ENCODE data around the gene TNFRSF19.

The TNFRSF19 gene

DNA sequence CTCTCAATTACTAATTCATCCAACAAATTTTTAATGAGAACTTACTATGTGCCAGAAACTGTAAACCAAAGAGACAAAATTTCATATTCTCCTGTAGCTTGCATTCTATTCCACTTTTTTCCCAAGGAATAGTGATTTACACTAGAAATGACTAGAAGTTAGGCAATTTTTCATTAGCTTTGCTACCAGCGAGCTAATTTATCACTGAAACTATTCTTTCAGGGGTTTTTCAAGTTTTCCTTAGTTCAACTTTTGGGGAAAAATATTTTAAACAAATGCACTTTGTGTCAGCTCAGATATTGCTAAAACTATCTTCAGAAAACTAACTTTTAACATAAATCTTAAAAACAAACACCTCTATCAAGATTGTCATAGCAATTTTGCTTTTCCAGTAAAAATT, 5.4 kb downstream of the TNFRSF19 start:
- H3K36me3 ChIP-seq (ENCODE audit: control insufficient read depth in 1 of 2, insufficient read depth in 2 of 2, low read depth in 1 of 2, low read length in 2 of 2): no peaks in the 10 kb centered on the region
- H3K9ac ChIP-seq (ENCODE audit: low read length): no peak overlapping the region
- peaks cover 5% of the 10 kb centered on the region for H3K4me1 ChIP-seq (ENCODE audit: control insufficient read depth, insufficient read depth, low read depth, low read length)
- no CpG with 5 or more reads among the region's 1 CpG for WGBS
- H2BK120ac ChIP-seq (ENCODE audit: low read depth, low read length): no peak overlapping the region
- H2AK5ac ChIP-seq (ENCODE audit: low read length, severe bottlenecking): no peak overlapping the region
- no peaks in the 10 kb centered on the region for H3K9me3 ChIP-seq (ENCODE audit: control insufficient read depth, low read length)
- H4K8ac ChIP-seq (ENCODE audit: low read length): no peak overlapping the region
- H3K4me3 ChIP-seq (ENCODE audit: insufficient read depth in 1 of 2, low read depth in 1 of 2, low read length in 2 of 2): no peak overlapping the region
- DNase-seq: no peak
- H3K4ac ChIP-seq (ENCODE audit: low read depth in 1 of 2, low read length in 2 of 2): no peak overlapping the region
- no peak overlapping the region for H2BK15ac ChIP-seq (ENCODE audit: low read depth, poor library complexity, severe bottlenecking)
- H2BK5ac ChIP-seq (ENCODE audit: low read depth, low read length, poor library complexity, severe bottlenecking): no peak overlapping the region
- H3K23ac ChIP-seq (ENCODE audit: low read length in 2 of 2): no peak overlapping the region
- peaks cover 0 to 28% of the 10 kb centered on the region in 2 experiments for H3K27me3 ChIP-seq (ENCODE audit: control insufficient read depth in 1 of 2, insufficient read depth in 1 of 2, low read length in 2 of 2)
- no peak overlapping the region for H4K91ac ChIP-seq (ENCODE audit: low read length)
- H3K27ac ChIP-seq (ENCODE audit: low read length, poor library complexity, severe bottlenecking): no peak overlapping the region
- H3K79me1 ChIP-seq (replicated peaks; ENCODE audit: low read length, poor library complexity, severe bottlenecking): peaks cover 5% of the 10 kb centered on the region
- H3K14ac ChIP-seq (ENCODE audit: low read length in 2 of 2): no peak overlapping the region
- H3K18ac ChIP-seq (ENCODE audit: low read depth in 1 of 2, low read length in 2 of 2): no peak overlapping the region
- no peak overlapping the region for H2BK12ac ChIP-seq (ENCODE audit: low read length in 2 of 2)
- H3K4me2 ChIP-seq (ENCODE audit: low read length, poor library complexity, severe bottlenecking): no peak overlapping the region
- no peak overlapping the region for H2AFZ ChIP-seq (ENCODE audit: low read depth, low read length)

DNA sequence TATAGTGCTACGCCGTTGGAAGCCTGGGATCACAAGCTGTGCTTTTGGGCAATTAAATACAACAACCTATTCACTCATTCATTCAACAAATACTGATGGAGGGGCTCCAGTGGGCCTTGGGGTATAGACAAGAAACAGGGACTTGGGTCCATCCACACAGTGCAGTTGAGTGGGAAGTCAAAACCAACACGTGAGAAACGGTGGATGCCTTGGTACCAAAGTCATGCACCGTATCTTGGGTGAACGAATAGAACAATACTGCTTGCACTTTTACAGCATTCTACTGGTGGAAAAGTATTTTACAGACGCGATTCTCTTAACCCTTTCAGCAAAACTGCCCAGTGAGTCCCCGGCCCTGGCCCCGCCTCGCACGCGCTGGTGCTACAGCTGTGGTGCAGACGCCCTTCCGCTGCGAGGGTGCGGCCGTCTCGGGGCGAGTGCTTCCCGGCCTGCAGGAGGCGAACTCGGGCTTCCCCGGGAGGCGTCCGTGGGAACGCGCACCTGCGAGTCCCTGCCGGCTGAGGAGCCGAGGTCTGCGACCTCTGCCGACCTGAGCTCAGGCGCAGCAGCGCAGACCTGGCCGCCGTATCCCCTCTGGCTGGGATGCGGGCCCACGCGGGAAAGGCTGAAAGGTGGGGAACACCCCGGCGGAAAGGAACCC, 8.3 kb downstream of the TNFRSF19 start:
- Histone ChIP-seq H2AFZ (ENCODE audit: low read depth, low read length) (peak overlapping the region; percentile 98), H2BK15ac (ENCODE audit: low read depth, poor library complexity, severe bottlenecking) (no peak overlapping the region), H2BK12ac (ENCODE audit: low read length in 2 of 2) (peak overlapping the region in 1 of 2 experiments; percentile 67), H3K9me3 (ENCODE audit: control insufficient read depth, low read length) (no peaks in the 10 kb centered on the region), H3K23ac (ENCODE audit: low read length in 2 of 2) (no peak overlapping the region), H3K4ac (ENCODE audit: low read depth in 1 of 2, low read length in 2 of 2) (peak overlapping the region in 1 of 2 experiments; percentile 62), H3K4me2 (ENCODE audit: low read length, poor library complexity, severe bottlenecking) (peak overlapping the region; percentile 84), H3K27me3 (ENCODE audit: control insufficient read depth in 1 of 2, insufficient read depth in 1 of 2, low read length in 2 of 2) (peaks cover 0 to 28% of the 10 kb centered on the region in 2 experiments), H2BK120ac (ENCODE audit: low read depth, low read length) (no peak overlapping the region), H4K8ac (ENCODE audit: low read length) (no peak overlapping the region), H3K9ac (ENCODE audit: low read length) (peak overlapping the region; percentile 74), H3K36me3 (ENCODE audit: control insufficient read depth in 1 of 2, insufficient read depth in 2 of 2, low read depth in 1 of 2, low read length in 2 of 2) (no peaks in the 10 kb centered on the region), H2BK5ac (ENCODE audit: low read depth, low read length, poor library complexity, severe bottlenecking) (peak overlapping the region; percentile 1), H3K27ac (ENCODE audit: low read length, poor library complexity, severe bottlenecking) (peak overlapping the region; percentile 78), H2AK5ac (ENCODE audit: low read length, severe bottlenecking) (no peak overlapping the region), H3K4me3 (ENCODE audit: insufficient read depth in 1 of 2, low read depth in 1 of 2, low read length in 2 of 2) (peak overlapping the region; percentile 88 to 91), H3K79me1 (replicated peaks; ENCODE audit: low read length, poor library complexity, severe bottlenecking) (peaks cover 5% of the 10 kb centered on the region), H3K14ac (ENCODE audit: low read length in 2 of 2) (no peak overlapping the region), H4K91ac (ENCODE audit: low read length) (no peak overlapping the region), H3K18ac (ENCODE audit: low read depth in 1 of 2, low read length in 2 of 2) (peak overlapping the region in 1 of 2 experiments; percentile 64), H3K4me1 (ENCODE audit: control insufficient read depth, insufficient read depth, low read depth, low read length) (peaks cover 5% of the 10 kb centered on the region)
- 6% methylated on average over 29 of the region's 42 CpGs for WGBS
- DNase-seq: peak; percentile 61

DNA sequence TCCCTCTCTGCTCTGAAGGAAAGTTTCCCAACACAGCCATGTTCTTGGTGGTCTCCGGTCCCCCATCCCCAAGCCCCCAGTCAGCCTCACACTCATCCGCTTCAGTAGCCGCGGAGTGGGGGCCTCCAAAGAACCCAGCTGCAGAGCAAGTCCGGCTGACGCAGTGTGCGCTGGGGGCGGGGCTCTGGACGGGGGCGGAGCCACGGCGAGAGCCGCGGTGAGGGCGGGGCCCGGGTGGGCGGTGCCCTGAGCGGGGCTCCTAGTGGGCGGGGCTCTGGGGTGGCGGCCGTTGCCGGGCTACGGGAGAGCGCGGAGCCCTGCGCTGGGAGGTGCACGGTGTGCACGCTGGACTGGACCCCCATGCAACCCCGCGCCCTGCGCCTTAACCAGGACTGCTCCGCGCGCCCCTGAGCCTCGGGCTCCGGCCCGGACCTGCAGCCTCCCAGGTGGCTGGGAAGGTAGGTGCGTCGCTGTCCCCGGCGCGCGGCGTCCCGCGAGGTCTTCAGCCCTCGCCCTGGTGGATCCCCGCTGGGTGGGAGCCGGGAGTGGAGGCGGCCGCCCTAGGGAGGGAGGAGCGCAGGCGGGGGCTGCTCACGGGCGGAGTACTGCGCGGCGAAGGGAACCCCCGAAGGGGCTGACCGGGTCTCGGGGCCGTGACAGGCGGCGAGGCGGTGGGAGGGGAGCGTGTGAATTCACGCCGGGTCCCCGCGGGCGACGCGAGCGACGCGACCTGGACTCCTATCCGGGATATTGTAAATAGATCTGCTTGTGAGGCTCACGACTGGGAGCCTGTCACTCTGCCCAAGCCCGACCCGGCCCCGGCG, 9.1 kb downstream of the TNFRSF19 start:
- Histone ChIP-seq H2BK12ac (ENCODE audit: low read length in 2 of 2) (peak overlapping the region in 1 of 2 experiments; percentile 67), H4K8ac (ENCODE audit: low read length) (no peak overlapping the region), H2BK5ac (ENCODE audit: low read depth, low read length, poor library complexity, severe bottlenecking) (peak overlapping the region; percentile 1), H3K4me3 (ENCODE audit: insufficient read depth in 1 of 2, low read depth in 1 of 2, low read length in 2 of 2) (peak overlapping the region; percentile 88 to 91), H3K36me3 (ENCODE audit: control insufficient read depth in 1 of 2, insufficient read depth in 2 of 2, low read depth in 1 of 2, low read length in 2 of 2) (no peaks in the 10 kb centered on the region), H2AFZ (ENCODE audit: low read depth, low read length) (peak overlapping the region; percentile 98), H2BK120ac (ENCODE audit: low read depth, low read length) (no peak overlapping the region), H3K27ac (ENCODE audit: low read length, poor library complexity, severe bottlenecking) (peak overlapping the region; percentile 78), H3K23ac (ENCODE audit: low read length in 2 of 2) (no peak overlapping the region), H3K9ac (ENCODE audit: low read length) (peak overlapping the region; percentile 74), H2AK5ac (ENCODE audit: low read length, severe bottlenecking) (no peak overlapping the region), H3K4me2 (ENCODE audit: low read length, poor library complexity, severe bottlenecking) (peak overlapping the region; percentile 84), H3K9me3 (ENCODE audit: control insufficient read depth, low read length) (no peaks in the 10 kb centered on the region), H3K79me1 (replicated peaks; ENCODE audit: low read length, poor library complexity, severe bottlenecking) (peaks cover 5% of the 10 kb centered on the region), H3K14ac (ENCODE audit: low read length in 2 of 2) (peak overlapping the region in 1 of 2 experiments; percentile 96), H4K91ac (ENCODE audit: low read length) (no peak overlapping the region), H2BK15ac (ENCODE audit: low read depth, poor library complexity, severe bottlenecking) (no peak overlapping the region), H3K4ac (ENCODE audit: low read depth in 1 of 2, low read length in 2 of 2) (peak overlapping the region in 1 of 2 experiments; percentile 62), H3K18ac (ENCODE audit: low read depth in 1 of 2, low read length in 2 of 2) (peak overlapping the region; percentile 41 to 64), H3K4me1 (ENCODE audit: control insufficient read depth, insufficient read depth, low read depth, low read length) (peaks cover 5% of the 10 kb centered on the region), H3K27me3 (ENCODE audit: control insufficient read depth in 1 of 2, insufficient read depth in 1 of 2, low read length in 2 of 2) (peaks cover 0 to 28% of the 10 kb centered on the region in 2 experiments)
- 1% methylated on average over 69 of the region's 82 CpGs for WGBS
- DNase-seq: peak; percentile 80

Measured in mesenchymal stem cell (in vitro differentiated cells and primary cell).